ENCODE measurements around the gene PIP5K1B. TPM values are rescaled to one million over a fixed set of nuclear protein-coding genes. Genes with fewer than 3 reads are reported as not detected.

The PIP5K1B gene
- total RNA-seq, 4 donors from 2014 or later = 0.29 to 8.2 (median 4.1) TPM

GRCh38 chr9:68869022-68869421 lies 164.0 kb downstream of the PIP5K1B start:
- Histone ChIP-seq H3K4me1 (no peaks in the 10 kb centered on the region), H3K9me3 (no peaks in the 10 kb centered on the region), H3K4me3 (no peak overlapping the region), H3K27ac (no peak overlapping the region), H3K27me3 (no peaks in the 10 kb centered on the region), H3K36me3 (no peaks in the 10 kb centered on the region)
- no peak for DNase-seq
- intact Hi-C loops (cut with DNase I; ENCODE audit: low total_unique reads) = no loop called here
- TF ChIP-seq POLR2A (IDR thresholded peaks at IDR 0.05) (no peak), CTCF (IDR thresholded peaks at IDR 0.05) (no peak)

DNA sequence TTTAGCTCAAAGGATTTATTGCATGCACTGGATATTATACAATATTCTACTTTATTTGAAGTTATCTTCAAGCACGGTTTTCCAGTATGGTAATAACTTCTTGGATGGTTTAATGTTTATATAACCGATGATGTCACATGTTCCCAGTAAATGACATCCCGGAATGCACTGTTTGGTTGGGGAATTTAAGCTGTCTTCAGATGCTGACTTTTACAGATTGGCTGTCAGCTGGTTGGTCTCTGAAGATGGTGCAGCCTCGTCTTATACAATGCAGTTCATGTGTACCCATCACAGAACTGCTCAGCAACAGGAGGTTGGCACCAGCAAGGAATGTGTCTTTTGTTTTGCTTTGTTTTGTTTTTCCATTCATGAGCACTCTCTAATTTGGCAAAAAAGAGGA lies 165.0 kb downstream of the PIP5K1B start:
- intact Hi-C loops (cut with DNase I; ENCODE audit: low total_unique reads) = no loop called here
- no peaks in the 10 kb centered on the region for H3K9me3 ChIP-seq
- H3K4me1 ChIP-seq = no peaks in the 10 kb centered on the region
- no peak for DNase-seq
- TF ChIP-seq CTCF (IDR thresholded peaks at IDR 0.05) (no peak), POLR2A (IDR thresholded peaks at IDR 0.05) (no peak)
- no peak overlapping the region for H3K27ac ChIP-seq
- no peaks in the 10 kb centered on the region for H3K27me3 ChIP-seq
- no peaks in the 10 kb centered on the region for H3K36me3 ChIP-seq
- no peak overlapping the region for H3K4me3 ChIP-seq

DNA sequence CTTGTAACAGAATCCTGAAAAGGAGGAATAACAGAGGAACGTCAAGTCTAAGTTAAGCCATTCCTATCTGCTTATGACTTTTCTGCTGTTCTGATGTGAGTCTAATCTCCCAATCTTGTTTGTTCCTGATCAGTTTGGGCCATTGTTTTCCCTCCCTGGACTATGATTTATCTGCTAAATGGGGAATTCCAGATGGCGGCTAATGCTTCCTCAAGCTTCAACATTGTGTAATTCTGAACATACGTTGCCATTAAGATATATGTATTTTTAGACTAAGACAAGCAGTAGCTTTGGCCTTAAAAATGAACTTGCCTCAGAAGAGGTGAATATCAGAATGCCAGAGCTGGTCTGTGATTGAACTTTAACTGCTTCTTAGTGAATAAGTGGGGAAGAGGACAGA lies 166.2 kb downstream of the PIP5K1B start:
- intact Hi-C loops (cut with DNase I; ENCODE audit: low total_unique reads) = no loop called here
- Histone ChIP-seq H3K27ac (no peak overlapping the region), H3K36me3 (no peaks in the 10 kb centered on the region), H3K4me1 (no peaks in the 10 kb centered on the region), H3K4me3 (no peak overlapping the region), H3K9me3 (no peaks in the 10 kb centered on the region), H3K27me3 (no peaks in the 10 kb centered on the region)
- no peak for DNase-seq
- TF ChIP-seq CTCF (IDR thresholded peaks at IDR 0.05) (no peak), POLR2A (IDR thresholded peaks at IDR 0.05) (no peak)

DNA sequence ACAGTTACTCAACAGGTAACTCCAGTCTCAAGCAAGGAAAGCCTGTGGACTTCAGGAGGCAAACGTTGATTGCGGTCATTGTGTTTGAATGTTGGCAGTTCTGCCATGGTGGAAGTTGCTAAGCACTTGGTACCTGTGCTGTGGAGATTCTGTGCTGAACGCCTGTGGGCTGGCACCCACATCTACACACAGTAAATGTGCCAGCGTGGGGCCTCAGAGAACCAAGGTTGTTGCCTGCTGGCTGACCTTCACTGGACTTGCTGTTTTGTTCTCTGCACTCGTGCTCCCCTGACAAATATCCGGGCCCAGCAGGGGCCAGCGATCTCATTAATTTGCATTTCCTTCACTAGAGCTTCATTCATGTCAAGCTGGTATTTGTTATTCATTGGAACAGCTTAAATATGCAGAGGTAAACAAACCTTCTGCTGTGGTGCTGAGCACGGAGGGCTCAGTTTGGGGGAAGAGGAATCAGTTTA lies 167.0 kb downstream of the PIP5K1B start:
- Histone ChIP-seq H3K36me3 (no peaks in the 10 kb centered on the region), H3K27ac (no peak overlapping the region), H3K4me1 (no peaks in the 10 kb centered on the region), H3K9me3 (no peaks in the 10 kb centered on the region), H3K4me3 (no peak overlapping the region), H3K27me3 (no peaks in the 10 kb centered on the region)
- TF ChIP-seq CTCF (IDR thresholded peaks at IDR 0.05) = no peak
- TF ChIP-seq POLR2A (IDR thresholded peaks at IDR 0.05) = no peak
- no peak for DNase-seq
- intact Hi-C loops (cut with DNase I; ENCODE audit: low total_unique reads) = no loop called here

DNA sequence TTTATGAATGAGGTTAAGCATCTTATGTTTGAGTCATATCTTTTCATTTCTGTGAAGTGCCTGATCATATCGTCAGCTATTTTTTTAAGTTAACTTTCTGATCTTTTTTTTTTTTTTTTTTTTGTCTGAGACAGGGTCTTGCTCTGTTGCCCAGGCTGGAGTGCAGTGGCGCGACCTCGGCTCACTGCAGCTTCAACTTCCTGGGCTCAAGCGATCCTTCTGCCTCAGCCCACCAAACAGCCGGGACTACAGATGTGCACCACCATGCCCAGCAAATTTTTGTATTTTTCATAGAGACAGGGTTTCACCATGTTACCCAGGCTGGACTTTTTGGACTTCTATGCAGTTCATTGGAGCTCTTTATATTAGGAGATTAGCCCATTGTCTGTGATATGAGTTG lies 168.1 kb downstream of the PIP5K1B start:
- Histone ChIP-seq H3K4me3 (no peak overlapping the region), H3K4me1 (no peaks in the 10 kb centered on the region), H3K27ac (no peak overlapping the region), H3K9me3 (no peaks in the 10 kb centered on the region), H3K36me3 (no peaks in the 10 kb centered on the region), H3K27me3 (no peaks in the 10 kb centered on the region)
- no peak for DNase-seq
- intact Hi-C loops (cut with DNase I; ENCODE audit: low total_unique reads) = no loop called here
- TF ChIP-seq POLR2A (IDR thresholded peaks at IDR 0.05) (no peak), CTCF (IDR thresholded peaks at IDR 0.05) (no peak)

All from uterus (tissue), 4 donors.